ENCODE results near the gene CDC14B.

Gene CDC14B

DNA sequence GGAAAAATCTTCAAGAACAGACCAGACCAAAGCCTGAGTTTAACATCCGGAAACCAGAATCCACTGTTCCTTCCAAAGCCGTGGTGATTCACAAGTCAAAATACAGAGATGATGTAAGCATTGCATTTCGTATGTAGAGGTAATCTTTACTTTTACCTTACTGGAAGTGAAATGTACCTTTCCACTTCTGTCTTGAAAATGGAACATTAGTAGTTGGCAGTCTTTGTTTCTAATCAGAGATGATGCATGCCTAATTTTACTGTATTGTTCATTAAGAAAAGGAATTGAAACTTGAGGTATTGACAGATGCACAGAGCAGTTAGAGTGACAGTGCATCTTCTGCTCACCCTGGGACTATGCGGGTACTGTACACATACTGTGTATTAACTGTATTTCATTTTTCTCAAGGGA lies 135.1 kb downstream of the CDC14B start:
- DNase-seq (ENCODE audit: low read depth), result no peak

DNA sequence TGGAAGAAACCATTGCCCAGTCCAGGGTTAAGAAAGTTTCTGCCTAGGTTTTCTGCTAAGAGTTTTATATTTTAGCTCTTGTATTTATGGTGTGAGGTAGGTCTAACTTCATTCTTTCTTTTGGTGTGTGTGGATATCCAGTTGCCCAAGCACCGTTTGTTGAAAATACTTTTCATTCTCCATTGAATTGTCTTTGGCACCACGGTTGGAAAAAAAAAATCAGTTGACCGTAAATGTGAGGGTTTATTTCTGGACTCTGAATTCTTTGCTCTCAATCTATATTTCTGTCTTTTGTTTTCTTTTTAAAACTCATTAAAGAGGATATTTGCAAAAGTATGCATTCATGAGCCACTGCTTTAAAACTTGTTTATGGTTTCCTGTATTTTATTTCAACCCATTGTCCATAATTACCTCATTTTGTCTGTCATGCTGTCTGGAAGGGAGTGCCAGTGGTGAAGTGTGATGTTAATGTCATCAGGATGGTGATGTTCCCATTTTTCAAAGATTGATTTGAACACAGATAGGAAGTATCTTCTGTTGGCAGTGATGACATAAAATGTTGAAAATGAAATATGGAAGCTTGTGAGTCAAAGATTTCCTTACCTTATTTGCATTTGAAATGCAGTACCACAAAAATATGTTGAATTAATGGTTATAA lies 135.8 kb downstream of the CDC14B start:
- no peak for DNase-seq (ENCODE audit: low read depth)

GRCh38 chr9:96483197-96483596 lies 136.4 kb downstream of the CDC14B start:
- no peak for DNase-seq (ENCODE audit: low read depth)

- no peak for DNase-seq (ENCODE audit: low read depth)
These were observed 137.2 kb downstream of the CDC14B start for GRCh38 chr9:96482476-96482875.

DNA sequence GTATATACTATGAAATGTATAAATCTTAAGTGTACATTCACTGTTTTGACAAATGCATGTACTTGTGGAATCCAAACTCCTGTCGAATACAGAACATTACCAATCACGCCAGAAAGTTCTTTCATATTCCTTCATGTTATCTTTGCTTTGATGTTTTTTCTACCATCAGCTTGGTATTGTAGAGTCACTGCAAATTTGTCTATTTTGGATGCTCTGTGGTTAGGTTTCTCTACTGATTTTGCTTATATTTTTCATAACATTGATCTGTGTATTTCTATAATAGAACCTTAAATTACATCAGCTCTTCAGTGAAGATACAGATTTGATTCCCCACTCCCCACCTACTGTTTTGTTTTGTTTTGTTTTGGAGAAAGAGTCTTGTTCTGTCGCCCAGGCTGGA lies 138.9 kb downstream of the CDC14B start:
- no peak for DNase-seq (ENCODE audit: low read depth)

GRCh38 chr9:96478829-96479371 lies 140.7 kb downstream of the CDC14B start:
- DNase-seq (ENCODE audit: low read depth), result no peak

DNA sequence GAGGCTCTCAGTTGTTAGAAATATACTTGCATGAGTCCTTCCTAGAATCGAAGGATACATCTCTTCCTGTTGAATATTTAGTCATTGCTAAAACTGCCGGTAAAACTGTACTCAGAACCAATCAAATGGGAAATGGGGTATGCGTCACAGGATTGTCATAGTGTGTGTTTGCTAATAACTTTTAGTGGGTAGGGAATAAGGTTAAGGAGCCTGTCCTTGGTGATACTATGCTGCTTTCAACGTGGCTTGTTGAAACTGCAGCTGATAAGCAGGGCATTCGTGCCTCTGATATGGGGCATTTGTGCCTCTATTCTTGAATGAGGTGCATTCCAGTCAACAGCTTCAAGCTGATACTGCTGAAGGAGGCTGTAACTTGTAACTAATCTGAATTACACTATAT lies 143.1 kb downstream of the CDC14B start:
- DNase-seq (ENCODE audit: low read depth), result no peak

DNA sequence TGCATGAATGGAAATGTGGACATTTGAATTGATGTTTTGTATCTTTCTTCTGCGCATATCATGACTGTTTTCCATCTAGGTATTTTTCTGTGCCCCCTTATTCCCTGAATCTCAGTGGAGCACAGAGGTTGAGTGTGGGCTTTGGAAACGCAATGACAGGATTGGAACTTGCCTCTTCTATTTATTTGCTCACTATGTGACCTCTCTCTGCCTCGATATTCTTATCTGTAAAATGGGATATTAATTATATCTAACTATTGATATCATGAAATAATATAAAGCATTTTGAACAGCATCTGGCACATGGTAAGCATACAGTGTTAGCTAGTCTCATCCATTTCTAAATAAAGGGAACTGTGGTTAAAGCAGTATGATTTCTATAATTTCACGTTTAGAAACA lies 143.6 kb downstream of the CDC14B start:
- DNase-seq (ENCODE audit: low read depth), result no peak

DNA sequence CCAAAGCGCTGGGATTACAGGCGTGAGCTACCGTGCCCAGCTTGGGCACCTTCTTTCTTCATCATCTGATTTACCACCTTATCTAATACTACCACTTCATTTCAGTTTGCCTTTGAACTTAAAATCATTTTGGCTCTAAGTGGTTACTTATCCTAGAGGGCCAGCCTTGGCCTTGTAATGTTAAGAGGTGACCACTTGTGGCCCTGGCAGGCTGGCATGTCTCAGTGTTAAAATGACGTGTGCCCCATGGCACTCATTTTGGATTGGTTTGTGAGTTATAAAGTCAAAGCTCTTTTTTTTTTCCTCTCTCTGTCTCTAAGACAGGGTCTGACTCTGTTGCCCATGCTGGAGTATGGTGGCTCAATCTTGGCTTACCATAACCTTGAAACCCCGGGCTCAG lies 151.9 kb downstream of the CDC14B start:
- DNase-seq (ENCODE audit: low read depth), result no peak

DNA sequence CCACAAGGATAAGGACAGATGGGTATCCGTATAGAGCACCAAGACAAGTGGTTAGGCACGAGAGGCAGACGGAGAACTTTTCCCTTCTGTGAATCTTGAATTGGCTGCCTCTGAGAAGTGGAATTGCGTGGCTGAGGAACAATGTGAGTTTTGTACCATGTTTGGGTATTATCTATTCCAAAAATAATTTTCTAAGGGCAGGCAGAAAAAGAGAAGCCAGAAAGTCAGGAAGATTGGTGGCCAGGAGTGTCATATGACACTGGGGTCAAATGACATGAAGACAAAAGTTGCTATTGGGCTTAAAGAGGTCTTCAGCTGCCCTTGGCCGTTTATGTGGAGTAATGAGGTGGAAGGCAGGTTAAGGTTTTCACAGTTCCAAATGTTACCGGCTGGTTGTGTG lies 155.2 kb downstream of the CDC14B start:
- DNase-seq (ENCODE audit: low read depth), result no peak

DNA sequence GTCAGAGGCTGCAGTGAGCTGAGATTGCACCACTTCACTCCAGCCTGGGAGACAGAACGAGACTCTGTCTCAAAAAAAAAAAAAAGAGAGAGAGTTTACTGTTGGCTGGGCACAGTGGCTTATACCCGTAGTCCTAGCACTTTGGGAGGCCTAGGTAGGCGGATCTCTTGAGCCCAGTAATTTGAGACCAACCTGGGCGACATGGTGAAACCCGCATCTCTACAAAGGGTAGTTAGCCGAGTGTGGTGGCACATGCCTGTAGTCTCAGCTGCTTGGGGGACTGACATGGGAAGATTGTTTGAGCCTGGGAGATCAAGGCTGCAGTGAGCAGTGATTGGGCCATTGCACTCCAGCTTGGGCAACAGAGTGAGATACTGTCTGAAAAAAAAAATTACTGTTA lies 157.1 kb downstream of the CDC14B start:
- no peak for DNase-seq (ENCODE audit: low read depth)

- no peak for DNase-seq (ENCODE audit: low read depth)
These were observed 158.3 kb downstream of the CDC14B start for GRCh38 chr9:96461336-96461735.

- no peak for DNase-seq (ENCODE audit: low read depth)
These were observed 158.8 kb downstream of the CDC14B start for GRCh38 chr9:96460882-96461281.

DNA sequence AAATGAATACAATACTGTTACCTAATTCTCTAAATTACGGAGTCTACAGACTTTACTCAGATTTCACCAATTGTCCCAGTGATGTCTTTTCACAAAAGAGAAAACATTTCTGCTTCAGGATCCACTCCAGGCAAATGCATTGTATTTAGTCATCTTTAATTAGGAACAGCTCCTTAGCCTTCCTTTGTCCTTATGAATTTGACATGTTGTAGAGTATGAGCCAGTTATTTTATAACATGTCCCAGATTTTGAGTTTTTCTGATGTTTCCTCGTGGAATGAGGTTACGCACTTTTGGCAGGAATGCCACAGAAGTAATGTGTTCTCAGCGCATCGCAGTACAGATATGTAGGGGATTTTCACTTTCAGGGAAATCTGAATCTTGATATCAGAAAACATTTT lies 159.2 kb downstream of the CDC14B start:
- DNase-seq (ENCODE audit: low read depth), result no peak

DNA sequence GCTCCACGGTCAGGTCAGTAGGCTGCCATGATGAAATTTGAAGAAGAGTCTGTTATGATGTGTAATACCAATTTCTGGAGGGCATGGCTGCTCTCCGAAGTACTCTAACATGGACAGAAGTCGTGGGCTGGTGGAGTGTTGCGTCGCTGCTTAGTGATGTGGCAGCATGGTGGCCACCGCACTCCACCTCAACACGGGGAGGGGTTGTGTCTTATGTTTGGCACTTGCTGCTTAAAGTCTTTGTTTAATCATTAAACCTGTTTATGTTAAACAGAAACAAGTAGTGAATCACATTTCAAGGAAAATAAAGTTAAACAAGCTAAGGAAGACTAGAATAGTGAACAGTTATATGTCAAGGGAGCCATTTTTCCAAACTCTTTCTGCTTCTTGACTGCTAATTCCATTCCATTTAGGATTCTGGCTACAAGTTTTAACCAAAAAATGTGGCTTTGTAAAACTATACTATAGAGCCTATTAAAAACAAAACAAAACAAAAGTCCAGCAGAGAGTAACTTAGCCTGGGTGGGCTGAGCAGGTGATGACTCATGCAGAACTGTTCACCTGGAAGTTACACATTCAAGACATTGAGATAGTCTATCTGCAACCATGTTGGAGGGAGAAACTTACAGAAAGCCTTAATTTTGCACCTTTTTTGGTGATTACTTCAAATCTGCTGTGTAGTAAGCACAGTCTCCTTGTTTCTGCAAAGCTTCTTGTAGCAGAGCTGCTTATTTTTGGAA lies 160.2 kb downstream of the CDC14B start:
- no peak for DNase-seq (ENCODE audit: low read depth)

GRCh38 chr9:96458226-96458625 lies 161.4 kb downstream of the CDC14B start:
- DNase-seq (ENCODE audit: low read depth), result no peak

DNA sequence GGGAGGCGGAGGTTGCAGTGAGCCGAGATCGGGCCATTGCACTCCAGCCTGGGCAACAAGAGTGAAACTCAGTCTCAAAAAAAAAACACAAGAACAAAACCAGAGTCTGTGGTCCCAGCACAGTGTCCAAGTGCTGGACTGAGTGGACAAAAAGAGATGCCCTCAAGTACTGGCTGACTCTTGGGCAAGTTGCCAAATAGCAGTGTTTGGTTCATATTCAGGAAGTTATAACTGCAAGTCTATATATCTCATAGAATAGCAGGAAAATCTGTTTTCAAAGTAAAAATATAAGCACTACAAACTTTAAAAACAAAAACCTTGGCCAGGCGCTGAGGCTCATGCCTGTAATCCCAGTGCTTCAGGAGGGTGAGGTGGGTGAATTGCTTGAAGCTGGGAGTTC lies 162.4 kb downstream of the CDC14B start:
- no peak for DNase-seq (ENCODE audit: low read depth)

GRCh38 chr9:96453625-96454024 lies 166.0 kb downstream of the CDC14B start:
- DNase-seq (ENCODE audit: low read depth), result no peak

GRCh38 chr9:96450613-96451528 lies 168.8 kb downstream of the CDC14B start:
- peak; percentile 41 for DNase-seq (ENCODE audit: low read depth)

Data from T follicular helper cell (primary cell).